HG03442 (cell line): ENCODE data around the gene RSPO3.

Experiments
- ATAC-seq: cut with Tn5 transposase; IDR thresholded peaks from one replicate; pipeline ENCODE4 v1.9.1; 2021; ENCODE audit warnings: mild to moderate bottlenecking, moderate library complexity; ENCODE audit not compliant: unreplicated experiment

Gene RSPO3

DNA sequence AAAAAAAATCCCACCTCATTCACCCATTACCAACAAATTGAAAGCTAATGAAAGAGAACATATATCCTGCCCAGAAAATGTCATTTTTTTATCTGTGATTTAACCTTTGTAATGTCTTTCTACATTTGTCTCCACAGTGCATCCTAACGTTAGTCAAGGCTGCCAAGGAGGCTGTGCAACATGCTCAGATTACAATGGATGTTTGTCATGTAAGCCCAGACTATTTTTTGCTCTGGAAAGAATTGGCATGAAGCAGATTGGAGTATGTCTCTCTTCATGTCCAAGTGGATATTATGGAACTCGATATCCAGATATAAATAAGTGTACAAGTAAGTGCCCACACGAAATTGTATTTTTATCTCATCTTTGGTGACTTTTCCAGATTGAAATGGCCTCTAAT is 30.0 kb downstream of the RSPO3 start:
- ATAC-seq: no peak

DNA sequence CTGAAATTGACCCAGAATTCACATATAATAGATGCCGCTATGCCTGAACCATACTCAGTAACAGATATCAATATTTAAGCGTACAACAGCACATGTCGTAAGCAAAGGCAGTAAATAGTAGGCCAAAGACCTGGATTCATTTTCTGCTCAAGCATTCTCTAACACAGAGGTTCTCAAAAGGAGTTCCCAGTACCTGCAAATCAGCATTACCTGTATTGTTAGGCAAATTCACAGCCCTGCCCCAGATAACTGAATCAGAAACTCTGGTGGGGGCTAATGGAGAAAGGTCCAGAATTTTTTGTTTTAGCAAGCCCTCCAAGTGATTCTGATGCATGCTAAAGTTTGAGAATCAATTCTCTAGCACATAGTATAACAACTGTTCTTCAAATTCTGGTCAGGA is 36.0 kb downstream of the RSPO3 start:
- no peak for ATAC-seq

DNA sequence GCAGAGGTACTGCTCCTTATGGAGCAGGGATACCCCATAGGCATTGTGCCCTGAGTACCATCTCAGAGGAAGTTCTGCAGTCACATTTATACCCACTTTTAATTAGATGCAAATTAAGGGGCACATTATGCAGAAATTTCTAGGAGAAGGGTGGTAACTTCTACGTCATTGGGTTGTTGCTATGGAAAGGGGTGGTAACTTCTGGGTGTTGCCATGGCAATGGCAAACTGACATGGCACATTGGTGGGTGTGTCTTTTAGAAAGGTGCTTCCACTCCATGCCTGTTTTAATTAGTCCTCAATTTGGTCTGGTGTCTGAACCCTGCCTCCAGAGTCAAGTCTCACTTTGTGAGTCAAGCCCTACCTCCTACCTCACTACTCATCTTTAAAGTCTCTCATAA is 42.0 kb downstream of the RSPO3 start:
- ATAC-seq: no peak

DNA sequence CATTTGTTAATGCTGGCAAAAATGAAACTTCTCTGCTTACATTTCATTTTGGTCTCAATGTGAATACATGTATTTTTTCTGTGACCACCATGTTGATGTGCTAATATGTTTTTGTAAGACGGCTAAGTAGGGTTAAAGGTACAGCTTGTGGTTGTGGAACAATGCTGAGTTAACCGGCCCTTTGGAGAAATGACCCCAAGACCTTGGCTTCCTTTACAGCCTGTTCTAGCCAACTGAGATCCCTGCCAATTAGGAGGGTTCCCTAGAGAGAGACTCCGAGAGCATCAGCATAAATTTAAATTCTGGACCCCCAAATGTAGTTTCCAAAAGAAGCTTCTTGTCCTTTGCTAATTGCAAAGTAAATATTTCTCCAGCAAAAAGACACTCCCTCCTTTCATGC is 44.4 kb downstream of the RSPO3 start:
- no peak for ATAC-seq

DNA sequence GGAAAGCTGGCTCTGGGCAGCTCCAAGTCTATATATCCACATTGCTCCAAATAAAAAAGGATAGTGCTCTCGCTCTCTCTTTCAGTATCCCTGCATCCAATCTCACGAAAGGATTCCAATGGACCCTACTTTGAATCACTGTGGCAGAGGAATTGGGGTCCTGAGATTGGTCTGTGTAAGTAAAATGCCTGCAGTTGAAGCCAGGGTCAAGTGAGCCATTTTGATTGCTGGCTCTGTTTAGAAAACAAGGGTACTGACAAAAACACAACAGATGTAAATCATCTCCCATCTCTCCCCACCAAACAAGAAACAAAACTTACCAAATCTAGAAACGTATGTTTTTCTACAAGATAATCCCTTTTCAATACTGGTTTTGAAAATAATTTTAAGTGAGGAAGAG is 45.6 kb downstream of the RSPO3 start:
- ATAC-seq: no peak

DNA sequence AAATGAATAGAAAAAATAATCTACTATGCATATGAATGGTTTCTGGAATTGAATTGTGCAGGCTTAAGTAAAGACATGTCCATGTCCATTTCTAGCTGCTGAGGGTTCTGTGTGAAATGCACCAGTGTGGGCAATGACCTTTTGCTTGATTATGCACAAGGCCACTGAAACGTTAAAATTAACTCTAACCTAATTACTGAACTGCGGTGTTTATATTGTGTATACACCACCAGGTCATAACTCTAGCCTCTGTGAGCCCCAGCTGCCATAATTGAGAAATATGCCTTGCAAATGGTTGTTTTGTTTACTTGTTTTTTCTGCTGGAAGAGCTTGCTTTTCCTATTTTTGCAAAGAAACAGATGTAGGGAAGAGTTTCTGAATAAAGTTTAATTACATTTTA is 46.1 kb downstream of the RSPO3 start:
- no peak for ATAC-seq

DNA sequence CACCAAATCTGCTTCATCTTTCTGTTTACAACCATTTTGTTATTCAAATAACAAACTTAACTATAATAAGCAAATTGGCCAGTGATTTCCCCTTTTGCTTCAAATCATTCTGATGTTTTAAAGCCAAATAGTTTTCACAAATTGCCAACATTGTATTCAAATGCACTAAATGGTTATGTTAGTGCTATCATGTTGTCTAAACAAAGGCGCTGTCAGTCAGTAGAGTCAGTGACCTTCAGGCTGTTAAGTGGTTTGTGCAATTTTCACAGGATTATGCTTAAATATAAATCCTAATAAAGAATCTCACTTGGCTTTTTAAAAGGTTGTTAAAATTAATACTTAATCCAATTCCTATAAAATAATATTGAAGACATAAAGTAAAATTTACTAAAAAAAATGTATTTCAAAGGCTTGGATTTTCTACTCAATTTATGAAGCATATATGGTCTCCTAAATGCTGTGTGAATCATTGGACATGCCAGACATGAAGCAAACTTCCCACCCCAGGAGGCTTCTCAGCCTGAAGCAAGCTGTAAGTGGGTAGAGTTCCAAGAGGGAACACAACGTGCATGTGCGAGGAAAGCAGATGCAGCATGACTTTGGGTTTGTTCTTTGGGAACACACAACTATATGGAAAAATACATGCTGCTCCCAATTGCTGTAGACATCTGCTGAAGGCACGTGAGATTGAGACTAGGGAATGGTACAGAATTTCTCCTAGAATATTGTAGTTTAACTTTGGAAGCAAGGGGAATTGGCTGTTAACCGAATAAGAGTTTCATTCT is 54.9 kb downstream of the RSPO3 start:
- ATAC-seq: no peak

DNA sequence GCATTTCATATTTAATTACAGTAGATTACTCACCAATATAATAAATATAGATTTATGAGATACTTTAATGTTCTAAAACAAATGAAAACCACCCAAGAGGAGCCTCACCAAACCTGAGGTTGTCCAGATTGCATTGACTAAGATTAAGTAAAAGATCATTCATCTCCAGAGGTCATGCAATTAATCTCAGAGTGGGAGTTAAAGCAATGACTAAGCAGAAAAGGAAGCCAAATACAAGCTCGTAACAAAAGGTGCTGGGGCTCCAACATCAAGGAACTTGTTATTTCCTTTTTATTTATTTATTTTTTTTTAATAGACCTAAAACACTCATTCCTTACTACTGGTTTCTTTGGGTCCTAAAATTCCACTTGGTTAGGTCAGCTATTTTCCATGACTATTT is 57.7 kb downstream of the RSPO3 start:
- ATAC-seq: no peak

DNA sequence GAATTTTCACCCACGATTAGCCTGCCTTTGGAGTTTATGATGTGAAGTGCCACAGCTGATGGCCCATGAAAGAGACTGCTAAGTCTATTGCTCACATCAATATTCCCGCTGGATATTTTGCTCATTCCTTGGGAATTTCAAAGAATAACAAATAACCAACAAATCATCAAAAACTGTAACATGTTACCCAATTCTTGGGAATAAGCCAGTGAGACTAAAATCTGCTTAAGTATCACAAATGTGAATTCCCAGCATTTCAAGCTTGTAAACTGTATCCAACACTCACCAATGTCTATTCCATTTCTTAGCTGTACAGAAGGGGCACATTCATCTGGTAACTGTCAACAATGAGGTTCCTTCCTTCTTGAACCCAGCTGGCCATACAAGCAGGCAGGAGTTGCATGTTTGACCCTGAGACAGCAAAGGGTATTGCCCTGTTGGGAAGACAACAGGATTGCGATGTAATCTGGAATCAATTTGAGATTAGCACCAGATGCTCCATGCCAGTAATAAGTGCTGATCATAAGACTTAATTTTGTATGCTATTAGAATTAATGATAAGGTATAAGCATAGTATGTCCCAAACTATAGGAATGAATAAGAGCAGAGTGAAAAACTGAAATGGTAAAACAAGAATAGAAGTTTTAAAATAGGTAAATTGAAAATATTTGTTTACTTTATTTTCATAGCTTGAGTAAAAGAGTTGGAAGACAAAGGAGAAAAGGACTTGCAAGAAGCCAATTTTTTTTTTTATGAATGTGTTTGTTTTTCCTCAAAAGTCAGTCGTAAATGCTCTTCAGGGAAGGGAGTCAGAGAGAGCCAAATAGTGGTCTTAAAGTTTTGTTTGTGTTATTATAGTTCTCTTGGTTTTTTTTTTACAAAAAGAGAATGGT is 58.8 kb downstream of the RSPO3 start:
- ATAC-seq: no peak

DNA sequence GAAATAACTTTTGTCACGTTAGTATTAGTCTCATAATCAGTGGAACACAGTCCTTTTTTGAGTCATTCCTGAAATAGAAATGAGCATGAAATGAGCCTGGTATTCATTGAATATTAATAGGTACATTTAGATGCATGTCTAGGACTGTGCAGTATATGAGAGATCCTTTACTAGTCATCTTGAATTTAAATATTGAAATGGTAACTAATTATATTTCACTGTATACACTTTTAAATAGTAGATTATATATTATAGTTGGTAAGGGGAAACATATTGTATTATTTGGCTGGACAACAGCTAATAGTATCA is 59.4 kb downstream of the RSPO3 start:
- ATAC-seq: no peak

DNA sequence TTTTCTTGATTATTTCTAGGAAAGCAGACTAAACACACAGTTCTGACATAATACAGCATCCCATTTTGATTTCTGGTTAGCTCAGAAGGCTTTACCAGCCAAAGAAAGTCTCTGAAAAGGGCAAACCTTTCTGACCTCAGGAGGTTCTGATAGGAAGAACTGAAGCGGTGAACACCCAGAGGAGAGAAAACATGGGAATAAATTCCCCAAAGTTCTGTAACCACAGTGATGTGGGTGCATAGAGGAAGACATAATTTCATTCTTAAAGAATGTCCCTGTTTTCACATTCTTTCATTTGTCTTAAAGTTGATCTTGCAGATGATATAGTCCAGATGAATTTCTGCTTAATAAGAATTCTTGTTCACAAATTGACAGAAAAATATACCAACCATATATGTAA is 60.3 kb downstream of the RSPO3 start:
- no peak for ATAC-seq

DNA sequence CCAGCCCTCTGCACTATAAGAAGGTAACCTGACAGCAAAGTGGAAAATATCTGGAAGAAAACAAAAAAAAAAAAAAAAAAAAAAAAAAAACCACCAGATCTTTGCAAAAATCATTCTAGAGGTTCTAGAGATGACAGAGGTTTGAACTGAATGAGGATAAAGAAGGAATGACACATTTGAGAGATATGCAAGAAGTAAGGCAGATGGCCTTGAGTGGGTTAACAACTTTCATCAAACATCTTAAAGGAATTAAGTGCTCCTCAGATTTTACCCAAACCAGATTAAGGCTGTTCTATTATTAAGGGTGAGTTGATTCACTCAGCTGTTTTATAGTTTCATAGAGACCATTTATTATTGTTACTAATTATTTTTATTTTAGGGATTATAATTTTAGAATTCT is 62.0 kb downstream of the RSPO3 start:
- ATAC-seq: no peak

DNA sequence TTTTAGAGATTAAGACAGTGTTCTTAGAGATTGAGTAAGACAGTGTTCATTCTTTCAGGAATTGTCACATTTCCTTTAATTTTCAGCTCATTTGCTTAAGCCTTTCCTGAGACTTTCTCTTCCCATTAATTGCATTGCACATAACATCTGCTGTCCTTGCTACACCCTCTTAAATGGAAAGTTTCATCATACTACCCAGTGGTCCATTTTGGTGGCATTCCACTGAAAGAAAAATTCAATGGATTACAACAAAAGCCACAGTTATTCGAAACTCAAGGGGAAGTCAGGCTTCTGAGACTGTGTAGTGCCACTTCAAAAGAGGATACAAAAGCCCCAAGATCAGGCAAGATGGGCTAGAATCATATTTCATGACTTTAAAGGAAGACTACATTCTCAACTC is 64.0 kb downstream of the RSPO3 start:
- ATAC-seq: no peak

DNA sequence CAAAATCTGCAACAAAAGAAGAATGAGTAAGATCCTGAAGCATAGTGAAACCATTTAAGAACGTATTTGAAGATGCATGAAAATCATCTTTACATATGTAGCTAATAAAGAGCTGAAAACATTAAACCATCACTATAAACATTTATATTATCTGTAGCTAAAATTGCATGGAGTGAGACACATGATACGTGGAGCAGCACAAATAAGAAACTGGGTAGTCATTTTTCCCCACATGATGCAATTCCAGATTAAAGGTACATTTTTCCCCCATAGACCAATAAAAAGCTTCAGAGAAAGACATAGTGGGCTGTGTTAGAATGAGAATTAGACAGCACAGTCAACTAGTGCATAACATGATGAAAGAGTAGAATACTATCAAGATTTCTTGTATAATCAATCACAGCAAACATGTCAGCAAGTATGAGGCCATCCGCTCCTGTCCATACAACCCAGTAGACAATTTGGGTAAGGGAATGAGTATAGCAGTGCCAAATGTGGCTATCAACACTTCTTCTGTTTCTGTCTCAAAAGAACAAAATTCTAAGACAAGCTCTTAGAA is 67.0 kb downstream of the RSPO3 start:
- no peak for ATAC-seq

DNA sequence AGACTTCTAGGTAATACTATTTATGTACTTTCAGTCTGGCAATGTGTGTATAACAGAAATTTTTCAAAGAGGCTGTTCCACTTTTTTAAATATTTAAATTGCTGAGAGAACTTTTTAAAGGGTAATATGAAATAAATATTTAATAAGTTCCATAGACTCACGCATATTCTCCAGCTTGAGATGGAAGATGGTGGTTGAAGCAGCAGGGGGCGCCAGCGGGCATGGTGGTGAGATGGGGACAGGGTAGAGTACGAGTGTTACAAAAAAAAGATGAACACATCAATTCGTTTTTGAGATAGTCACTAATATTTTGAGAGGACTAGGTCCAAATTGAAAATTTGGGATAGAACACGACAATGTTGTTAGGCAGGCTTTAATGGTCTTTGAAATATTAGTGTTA is 68.4 kb downstream of the RSPO3 start:
- ATAC-seq: peak; percentile 84

DNA sequence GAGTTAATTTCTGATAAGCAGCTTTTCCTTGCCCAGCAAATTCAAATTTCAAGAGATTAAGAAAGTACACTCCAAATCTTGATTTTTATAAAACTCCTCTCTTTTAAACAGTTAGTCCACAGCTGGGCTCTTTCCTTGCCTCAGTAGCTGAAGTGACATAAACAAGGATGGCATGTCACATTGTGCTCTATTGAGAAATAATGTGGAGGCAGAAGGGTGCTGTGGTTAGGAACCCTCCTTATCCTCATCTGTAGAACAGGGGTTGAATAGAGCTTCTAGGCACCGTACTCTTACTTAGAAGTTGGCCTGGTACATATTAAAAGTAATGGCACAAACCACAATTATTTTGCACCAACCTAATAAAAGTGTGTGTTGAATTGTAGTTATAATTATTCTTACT is 70.3 kb downstream of the RSPO3 start:
- ATAC-seq: no peak

DNA sequence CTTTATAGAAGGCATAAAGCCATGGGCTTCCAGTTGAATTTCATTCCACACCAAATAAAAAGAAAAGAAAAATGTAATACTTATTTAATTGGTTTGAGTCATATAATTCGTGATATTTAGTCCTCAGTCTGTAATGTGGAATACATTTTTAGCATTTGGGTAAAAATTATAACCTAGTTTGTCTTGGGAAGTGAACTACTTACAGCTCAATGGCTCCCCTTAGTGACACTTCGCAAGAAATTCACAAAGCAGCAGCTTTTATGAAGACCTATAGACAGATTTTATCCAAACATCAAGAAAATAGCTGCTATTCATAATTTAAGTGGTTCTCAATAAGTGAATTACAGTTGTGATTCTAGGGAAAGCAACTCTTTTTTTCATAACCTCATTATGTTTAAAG is 72.1 kb downstream of the RSPO3 start:
- no peak for ATAC-seq

DNA sequence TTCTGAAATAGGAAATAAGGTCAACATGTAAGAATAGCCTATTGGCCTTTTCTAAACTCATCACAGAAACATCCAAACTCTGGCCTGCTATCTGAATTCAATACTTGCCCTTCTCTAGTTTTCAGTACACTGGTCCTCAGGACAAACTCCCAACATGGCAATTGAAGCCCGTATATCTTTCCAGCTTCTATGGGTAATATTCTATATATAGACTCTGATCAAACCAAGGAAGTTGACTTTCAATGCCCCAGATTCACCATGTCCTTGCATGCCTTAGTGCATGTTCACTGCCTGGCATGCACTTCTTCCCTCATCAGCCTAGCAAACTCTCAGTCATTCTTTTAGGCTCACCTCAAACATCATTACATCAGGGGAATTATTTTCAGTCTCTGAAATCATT is 73.2 kb downstream of the RSPO3 start:
- no peak for ATAC-seq

DNA sequence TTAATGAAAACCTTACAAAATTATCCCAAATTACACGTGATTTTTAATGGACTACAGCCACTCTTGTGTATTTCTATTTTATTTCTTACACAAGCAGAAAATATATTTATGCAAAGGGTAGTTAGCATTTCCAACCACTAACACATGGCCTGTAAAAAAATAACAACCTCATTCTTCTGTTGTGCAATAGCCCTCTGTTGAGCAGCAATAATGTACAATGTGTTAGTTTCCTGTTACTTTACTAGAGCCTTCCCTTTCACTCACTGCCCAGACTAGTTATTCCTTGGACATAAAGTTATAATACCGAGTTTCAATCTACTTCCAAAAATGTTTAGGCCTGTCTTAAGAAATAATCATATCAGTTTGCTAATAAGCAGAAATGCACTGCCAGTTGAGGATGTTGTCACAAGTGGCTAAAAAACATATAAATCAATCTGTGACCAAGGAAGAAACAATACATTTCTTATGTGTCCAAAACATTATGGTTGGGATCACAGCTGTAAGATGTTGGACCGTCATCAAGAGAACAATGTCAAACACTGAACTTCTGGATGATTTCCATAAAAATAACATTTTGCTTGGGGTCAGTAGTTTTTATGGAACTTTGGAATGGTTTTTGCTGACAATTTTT is 74.6 kb downstream of the RSPO3 start:
- ATAC-seq: no peak

DNA sequence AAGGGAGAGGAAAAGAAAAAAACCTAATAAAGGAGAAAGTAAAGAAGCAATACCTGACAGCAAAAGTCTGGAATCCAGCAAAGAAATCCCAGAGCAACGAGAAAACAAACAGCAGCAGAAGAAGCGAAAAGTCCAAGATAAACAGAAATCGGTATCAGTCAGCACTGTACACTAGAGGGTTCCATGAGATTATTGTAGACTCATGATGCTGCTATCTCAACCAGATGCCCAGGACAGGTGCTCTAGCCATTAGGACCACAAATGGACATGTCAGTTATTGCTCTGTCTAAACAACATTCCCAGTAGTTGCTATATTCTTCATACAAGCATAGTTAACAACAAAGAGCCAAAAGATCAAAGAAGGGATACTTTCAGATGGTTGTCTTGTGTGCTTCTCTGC is 77.4 kb downstream of the RSPO3 start:
- ATAC-seq: no peak

DNA sequence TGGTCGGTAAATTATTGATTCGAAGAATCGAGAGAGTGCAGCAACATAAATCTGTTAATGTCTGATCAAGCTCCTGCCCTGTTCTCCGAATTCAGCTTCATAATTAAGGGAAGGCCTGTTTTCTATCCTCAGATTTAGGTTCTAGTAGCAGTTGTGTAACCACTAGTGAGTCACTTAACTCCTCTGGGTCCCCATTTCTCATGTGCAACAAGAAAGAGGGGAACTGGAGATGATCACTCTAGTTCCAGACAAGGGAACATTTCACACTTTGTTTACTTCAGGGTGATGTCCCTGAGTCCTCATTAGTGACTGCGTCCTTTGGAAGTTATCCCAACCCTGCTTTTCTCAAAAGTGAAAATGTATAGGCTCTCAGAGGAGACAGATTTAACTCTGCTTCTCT is 80.1 kb downstream of the RSPO3 start:
- no peak for ATAC-seq

DNA sequence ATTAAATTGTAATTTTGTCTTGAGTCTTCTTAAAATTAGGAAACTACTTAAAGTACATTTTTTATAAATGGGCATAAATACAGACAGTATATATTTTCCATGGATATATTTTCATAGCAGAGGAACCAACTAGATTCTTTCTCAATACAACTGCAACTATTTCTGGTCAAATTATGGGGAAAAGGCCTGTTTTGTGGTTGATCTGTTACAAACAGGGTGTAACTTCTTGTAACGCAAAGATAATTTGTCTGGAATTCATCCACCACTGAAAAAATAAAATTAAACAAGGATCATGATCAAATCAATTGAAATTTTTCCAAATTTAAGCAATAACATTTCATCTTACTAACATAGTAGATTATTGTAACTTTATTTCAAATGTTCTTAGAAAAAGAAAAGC is 81.0 kb downstream of the RSPO3 start:
- ATAC-seq: no peak
